ENCODE measurements around the gene CIAO2A.
"Not testable (repeated sequence)": the region's sequence is repeated elsewhere in the genome, so short reads cannot be mapped to it uniquely, and the experiment has no call there.

The CIAO2A gene

GRCh38 chr15:64111679-64112050 is 18.0 kb upstream of the CIAO2A start:
- DNase-seq: no peak

GRCh38 chr15:64110950-64111678 is 17.5 kb upstream of the CIAO2A start:
- DNase-seq: no peak

GRCh38 chr15:64110108-64110701 is 16.6 kb upstream of the CIAO2A start:
- DNase-seq: not testable (repeated sequence)

- no peak for DNase-seq
Observed at GRCh38 chr15:64107337-64107736, 13.7 kb upstream of the CIAO2A start.

GRCh38 chr15:64105113-64105704 is 11.6 kb upstream of the CIAO2A start:
- no peak for DNase-seq

GRCh38 chr15:64102497-64102896 is 8.9 kb upstream of the CIAO2A start:
- no peak for DNase-seq

GRCh38 chr15:64100958-64101357 is 7.3 kb upstream of the CIAO2A start:
- no peak for DNase-seq

GRCh38 chr15:64099379-64099778 is 5.7 kb upstream of the CIAO2A start:
- no peak for DNase-seq

- DNase-seq: peak; percentile 28
Observed at GRCh38 chr15:64096668-64097384, 3.2 kb upstream of the CIAO2A start.

- DNase-seq: peak; percentile 97
Observed at GRCh38 chr15:64095795-64096667, 2.4 kb upstream of the CIAO2A start, which contains the start of gene SNX1. SNX1 (plus strand) TSS chr15:64095982; CDS start chr15:64096014, 32 bp downstream.

- no peak for DNase-seq
Observed at GRCh38 chr15:64095431-64095794, 1.8 kb upstream of the CIAO2A start.

- peak; percentile 56 for DNase-seq
Observed at GRCh38 chr15:64092864-64093626, 593 bp downstream of the CIAO2A start.

- no peak for DNase-seq
Observed at GRCh38 chr15:64092075-64092820, 1.4 kb downstream of the CIAO2A start.

- DNase-seq: no peak
Observed at GRCh38 chr15:64090527-64090926, 3.1 kb downstream of the CIAO2A start.

GRCh38 chr15:64089543-64090280 is 3.9 kb downstream of the CIAO2A start:
- DNase-seq: no peak

GRCh38 chr15:64082757-64083156 is 10.9 kb downstream of the CIAO2A start:
- DNase-seq: no peak

GRCh38 chr15:64073496-64073895 is 20.1 kb downstream of the CIAO2A start:
- DNase-seq: not testable (repeated sequence)

GRCh38 chr15:64072812-64073211 is 20.8 kb downstream of the CIAO2A start:
- no peak for DNase-seq

- DNase-seq: no peak
Observed at GRCh38 chr15:64071931-64072765, 21.5 kb downstream of the CIAO2A start.

All from femur (tissue), 1 donor.